HG03280 (cell line): ENCODE results near the gene ZEB2.
A peak's percentile ranks its signal among the peaks of the same experiment; 100 is the strongest.

ENCODE experiments used
- ATAC-seq: cut with Tn5 transposase; IDR thresholded peaks from one replicate; pipeline ENCODE4 v1.9.1; 2021; ENCODE audit warnings: mild to moderate bottlenecking, moderate library complexity; ENCODE audit not compliant: unreplicated experiment

Gene ZEB2

DNA sequence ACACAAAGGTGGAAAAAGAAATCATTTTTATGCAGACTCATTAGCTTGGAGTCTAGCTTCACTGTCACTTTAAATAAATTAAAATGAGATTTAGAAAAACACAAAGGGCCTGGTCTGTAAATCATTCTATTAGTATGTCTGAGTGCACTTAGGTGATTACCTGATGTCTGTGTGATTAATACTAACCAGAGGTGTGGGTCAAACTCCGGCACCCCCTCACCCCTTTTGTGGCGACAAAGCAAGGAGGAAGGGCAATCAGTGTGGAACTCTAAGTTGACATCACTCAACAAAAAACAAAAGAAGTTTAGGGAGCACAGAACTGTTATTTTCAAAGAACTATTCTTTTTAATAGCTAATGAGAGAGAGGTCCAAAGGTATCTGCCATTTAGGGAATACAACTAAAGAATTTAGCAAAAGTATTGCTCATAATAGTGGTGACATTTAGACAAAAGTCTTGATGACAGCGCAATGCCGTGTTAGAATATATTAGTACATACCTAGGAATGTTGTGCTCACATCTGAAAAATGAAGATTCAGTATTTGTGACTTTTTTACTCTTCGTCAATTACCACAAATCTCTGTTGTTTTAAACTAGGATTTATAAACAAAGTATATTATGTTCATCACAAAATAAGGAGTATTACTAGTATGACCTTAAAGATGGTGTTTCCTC is 66.3 kb downstream of the ZEB2 start:
- ATAC-seq = no peak

DNA sequence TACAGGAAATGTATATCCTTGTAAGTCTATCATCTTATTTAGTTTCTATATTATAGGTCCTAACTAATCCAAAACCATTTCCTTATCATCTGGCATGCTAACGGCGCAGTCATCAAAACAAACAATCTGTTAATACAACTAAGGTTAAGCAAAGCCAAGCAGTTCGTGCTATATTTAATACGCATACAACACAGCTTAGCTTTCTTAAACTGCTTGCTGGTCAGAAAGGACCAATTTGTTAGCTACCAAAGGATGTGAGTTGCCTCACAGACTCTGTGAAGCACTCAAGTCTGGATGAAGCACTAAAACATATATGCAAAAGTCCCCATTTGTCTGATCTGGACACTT is 67.0 kb downstream of the ZEB2 start:
- no peak for ATAC-seq

DNA sequence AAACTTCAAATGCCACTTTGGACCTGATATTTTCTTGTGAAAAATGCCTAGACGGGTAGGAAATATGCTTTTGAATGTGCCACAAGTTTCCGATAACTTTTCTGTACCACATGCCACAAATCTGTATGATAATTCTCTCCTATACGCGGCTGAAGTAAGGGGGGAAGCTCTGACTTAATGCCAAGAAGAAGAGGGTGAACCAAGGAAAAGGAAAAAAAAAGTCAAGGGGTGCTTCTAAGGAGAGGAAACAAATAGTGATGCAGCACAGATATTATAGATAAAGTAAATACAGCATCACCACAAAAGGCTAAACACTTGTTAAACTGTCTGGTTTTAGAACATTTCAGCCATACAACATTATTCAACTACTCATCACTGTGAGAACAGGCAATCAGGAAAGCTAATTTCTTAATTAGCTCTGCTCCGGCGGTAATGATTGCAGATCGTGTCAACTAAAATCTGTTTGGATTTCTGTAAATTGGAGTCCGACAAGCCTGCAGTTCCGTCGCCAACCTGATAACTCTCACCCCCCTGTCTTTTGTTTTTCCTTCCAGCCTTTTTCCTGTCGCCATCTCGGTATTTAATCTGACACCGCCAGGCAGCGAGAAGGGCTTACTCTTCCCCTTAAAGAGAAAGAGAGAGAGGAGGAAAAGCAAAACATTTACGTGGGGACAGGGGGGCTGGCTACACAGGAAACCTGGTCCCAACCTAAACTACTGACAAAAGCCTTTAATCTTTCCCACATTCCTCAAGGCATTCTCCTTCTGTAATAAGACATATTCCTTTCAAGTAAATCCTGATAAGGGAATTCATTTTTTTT is 67.5 kb downstream of the ZEB2 start:
- no peak for ATAC-seq

DNA sequence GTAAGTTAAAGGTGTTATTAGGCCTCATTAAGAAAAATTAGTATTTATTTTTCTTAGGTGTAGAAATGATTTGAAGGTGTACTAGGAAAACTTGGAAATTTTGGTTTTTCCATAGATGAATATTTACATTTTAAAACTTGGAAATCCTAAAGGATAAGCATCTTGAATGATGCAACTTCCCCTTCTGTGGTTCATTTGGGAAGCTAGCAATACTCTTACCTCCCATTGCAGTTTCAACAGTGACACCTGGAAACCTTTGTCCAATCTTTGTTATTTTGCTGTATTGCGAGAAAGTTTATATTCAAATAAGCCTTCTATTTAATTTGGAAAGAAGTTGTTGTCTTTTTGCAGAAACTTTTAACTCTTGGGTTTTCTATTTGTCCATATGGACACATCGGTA is 68.5 kb downstream of the ZEB2 start:
- ATAC-seq = no peak

DNA sequence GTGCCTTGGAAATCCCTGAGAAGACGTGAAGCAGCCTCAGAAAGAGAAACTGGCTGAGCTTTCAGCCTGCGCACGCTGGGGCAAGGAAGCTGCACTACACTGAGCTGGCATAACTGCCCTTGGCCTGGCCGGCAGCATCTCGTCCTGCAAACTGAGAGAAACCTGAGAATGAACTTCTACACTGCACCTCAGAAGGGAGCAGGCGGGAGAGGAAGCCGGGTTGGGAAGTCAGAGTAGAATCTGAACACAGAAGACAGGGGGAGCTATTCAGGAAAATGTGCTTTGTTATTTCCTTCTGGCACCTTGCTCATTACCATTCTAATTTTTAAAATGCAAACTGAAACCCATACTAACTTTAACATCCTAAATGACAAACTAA is 70.9 kb downstream of the ZEB2 start:
- peak; percentile 66 for ATAC-seq

DNA sequence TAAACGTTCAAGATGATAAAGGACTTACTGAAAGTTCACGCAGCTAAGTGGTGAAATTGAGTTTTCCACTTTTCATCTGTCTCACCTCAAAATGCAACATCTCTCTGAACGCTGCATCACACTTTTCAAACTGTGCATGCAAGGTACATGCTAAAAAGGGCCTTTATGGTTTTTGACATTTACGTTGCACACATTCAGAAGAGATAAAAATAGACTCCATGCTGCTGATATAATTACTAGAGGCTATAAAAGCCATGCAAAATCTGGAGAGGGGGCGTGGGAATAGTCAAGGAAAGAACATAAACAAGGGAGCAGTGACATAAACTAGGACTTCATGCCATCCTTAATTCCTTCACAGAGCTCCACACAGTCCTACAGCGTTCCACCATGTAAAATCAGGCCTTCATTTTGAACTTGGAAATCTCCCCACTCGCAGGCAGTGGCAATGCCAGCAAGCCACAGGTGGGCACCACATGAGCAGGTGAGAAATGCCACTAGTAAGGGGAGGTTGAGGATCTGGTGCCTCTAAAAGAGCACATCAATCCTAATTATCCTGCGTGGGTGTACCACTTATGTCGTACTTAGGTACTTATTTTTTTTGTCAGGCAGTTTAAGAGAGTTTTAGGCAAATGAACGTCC is 71.4 kb downstream of the ZEB2 start:
- no peak for ATAC-seq

DNA sequence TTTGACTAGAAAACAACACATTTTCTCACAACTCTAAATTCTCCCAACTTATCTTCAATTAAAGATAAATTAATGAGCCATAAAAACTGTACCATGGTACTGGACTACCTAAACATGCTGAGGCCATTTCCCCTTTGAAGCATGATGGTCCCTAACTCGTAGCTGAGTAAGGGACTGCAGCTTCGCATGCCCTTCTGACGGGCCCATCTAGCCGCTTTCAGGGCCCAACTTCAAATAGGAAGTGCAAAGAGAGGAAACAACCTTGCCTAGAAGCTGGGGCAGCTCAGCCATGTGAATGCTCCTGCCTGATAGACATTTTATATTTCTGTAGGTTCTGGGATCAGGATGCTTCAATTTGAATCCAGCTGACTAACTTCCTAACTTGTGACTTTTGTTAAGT is 72.4 kb downstream of the ZEB2 start:
- no peak for ATAC-seq

DNA sequence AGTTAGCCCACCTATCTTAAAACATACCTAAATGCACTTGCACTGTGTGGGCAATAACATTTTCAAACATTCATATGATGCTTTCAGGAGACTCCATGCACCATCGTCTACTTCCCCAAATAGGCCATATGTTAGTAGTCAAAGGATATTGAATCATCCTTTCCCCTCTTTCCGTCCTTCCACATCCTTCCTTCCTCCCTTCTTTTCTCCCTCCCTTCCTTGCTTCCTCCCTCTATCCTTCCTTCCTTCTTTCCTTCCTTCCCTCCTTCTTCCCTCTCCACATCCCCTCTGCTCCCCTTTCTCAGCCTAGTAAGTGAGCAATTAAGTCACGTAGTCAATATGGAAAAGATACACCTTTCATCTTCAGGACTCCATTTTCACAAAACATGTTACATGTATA is 73.8 kb downstream of the ZEB2 start:
- no peak for ATAC-seq

DNA sequence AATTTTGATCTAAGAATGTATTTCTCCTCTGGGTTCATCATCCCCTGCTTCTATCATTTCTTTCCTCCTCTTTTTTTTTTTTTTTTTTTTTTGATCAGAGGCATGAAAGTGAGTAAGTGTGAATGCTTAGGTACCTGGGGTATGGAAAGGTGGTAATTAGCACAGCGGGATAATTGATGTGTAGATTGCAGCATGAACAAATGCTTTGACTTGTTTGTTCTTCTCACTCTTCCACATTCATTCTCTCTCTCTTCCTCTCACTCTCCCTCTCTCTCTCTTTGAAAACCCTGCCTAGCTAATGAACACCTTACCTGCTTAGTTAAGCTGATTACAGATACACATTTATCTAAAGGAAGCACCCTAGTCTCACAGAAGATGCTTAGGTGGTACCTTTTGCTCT is 74.7 kb downstream of the ZEB2 start:
- no peak for ATAC-seq

DNA sequence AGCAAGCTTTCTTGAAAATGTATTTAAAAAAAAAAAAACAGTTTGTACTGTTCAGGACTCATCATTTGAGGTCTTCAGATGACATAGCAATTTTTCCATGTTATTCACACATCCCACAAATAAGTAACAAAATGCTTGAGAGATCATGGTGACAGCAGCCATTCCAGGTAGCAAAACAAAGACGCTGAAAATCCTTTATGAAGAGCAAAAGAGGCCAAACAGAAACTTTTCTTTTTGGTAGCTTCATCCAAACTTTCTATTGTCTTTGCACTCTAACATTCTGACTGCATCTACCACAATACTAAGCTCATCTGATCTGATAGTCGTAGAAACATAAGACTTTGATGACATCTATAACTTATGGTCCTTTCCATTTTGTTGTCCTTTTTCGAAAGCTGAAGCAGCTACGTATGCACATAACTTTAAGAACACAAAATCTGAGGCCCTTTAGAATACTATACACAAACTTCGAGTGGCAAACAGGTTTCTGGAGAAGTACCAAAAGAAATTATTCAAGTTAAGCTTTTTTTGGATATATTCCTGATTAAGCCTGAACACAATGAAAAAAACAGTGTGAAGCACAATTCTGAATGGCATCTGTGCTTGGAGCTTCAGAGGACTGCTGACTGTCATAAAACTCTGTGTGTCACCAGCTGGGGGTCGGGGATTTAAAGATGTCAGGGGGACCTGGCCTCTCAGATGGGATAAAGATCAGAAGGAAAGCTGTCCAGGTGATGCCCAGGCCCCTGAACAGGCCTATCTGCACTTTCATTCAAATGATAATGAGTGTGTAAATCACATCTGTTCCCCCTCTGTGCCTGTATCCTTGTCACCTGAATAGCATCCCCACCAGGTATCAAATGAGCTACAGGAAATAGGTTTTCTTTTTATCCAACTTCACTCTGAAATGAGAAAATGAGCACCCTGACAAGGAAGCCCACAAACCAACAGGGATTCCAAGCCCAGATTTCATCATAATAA is 75.8 kb downstream of the ZEB2 start:
- ATAC-seq = no peak

DNA sequence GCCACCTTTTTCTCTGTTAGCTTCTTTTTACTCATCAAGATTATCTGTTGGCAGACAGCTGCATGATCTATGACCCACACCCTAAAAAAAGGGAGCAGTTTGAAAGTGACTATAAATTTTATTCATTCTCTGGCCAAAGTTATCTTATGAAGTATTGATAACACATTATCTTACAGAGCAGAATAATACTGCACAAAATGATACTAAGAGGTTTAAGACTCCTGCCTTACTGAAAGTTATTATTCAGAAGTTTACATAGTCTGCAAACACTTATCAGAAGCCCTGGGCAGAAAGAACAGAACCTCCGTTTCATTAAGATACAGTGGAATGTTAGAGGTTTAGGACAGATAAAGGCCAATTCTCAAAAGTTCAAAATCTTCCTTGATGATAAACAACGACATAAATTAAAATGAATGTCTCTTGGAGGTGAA is 78.2 kb downstream of the ZEB2 start:
- ATAC-seq = no peak

DNA sequence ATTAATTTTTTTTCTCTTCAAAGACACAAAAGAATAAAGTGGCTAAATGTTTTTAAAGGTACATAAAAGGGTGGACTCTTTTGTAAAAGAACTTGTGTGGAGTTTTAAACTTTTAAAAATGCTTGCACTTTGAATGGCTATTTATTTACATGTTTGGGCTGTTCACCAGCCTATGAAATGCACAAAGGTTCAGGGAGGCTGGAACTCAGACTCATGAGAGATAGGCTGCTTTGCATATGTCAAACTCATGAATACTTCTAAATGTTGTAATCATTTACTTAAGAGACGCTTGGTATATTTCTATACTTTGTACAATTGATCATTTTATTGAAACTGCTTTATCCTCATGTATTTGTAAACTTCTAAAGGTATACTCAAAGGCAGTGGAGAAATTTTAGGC is 79.9 kb downstream of the ZEB2 start:
- no peak for ATAC-seq

DNA sequence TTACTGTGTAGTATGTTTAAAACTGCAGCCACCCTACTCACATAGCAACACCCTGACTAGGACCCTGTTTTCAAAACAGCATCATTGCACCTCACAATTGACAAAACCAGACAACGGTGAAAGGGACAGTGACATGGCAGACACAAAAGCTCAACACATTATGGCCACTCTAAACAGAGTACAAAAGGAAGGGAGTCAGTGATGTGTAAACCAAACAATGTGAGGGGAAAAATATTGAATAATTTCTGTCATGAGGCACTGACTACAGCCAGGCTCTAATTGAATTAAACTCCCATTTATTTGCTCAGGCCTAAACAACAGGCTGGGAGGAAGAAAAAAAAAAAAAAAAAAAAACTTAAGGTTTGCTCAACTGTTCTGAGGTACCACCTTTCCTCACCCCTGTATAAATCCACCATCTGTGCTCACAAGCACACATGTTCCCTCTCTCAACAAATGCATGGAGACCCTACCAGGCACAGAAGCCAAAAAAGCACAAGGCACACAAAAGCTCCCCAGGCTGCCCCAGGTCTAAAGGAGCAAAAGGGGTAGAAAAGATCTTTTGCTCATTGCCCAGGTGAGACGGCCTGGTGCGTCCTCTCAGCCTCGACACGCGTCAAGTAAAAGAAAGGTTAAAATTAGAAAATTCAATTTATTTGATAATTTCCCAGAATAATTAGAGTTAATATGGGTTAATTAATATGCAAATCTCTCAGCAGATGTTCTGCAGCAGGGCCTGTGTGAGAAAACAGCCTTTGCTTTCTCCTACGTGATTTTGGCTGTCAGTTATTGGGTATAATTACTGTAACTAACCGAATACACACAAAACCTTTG is 80.9 kb downstream of the ZEB2 start:
- ATAC-seq = no peak

DNA sequence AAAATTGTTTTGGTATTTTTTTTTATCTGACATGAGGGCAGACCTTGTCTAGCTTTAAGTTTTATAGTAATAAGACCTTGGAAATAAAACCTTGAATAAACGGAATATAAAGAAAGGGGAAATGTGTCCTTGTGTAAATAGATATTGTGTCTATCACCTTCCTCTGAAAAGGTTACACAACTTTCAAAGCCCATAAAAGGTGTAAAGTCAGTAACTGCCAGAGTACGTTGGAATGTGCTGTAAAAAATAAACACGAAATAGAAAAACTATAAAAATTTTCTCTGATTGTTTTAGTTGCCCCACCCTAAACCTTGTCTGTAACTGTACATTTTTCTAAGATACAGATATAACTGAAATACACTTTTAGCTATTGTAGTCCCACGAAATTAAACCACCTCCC is 82.3 kb downstream of the ZEB2 start:
- no peak for ATAC-seq

DNA sequence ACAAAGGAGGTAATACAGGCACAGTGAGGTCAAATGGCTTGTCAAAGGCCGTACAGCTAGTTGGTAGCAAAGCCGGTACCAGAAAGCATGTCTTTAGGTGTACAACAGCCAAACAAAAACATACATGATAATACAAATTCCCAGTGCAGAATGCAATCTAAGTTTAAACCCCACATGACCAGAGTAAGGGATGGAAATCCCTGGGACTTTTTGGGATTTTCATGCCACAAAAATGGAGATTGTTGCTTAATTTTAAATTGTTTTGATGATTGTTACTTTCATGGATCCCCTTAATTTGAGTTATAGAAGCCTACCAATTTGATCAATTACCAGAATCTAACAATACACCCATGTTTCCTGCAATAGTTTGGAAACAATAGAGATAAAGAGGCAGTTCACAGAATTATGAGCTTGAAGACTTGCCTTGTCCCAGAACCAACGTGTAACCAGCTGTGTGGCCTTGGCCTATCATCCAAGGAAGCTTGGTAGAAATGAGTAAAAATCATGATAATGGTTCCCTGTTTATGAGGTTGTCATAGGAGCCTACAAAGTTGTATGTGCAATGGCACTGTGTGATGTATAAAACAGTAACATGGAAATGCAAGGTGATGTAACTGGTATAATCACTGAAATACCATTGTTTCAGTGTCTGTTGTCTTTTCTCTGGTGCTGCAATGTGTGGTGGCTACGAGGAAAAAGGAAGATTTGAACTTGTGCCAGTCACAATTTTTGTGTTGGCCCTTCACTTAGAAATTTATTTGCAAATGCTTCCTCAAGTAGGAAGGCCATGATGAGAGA is 85.3 kb downstream of the ZEB2 start:
- no peak for ATAC-seq

DNA sequence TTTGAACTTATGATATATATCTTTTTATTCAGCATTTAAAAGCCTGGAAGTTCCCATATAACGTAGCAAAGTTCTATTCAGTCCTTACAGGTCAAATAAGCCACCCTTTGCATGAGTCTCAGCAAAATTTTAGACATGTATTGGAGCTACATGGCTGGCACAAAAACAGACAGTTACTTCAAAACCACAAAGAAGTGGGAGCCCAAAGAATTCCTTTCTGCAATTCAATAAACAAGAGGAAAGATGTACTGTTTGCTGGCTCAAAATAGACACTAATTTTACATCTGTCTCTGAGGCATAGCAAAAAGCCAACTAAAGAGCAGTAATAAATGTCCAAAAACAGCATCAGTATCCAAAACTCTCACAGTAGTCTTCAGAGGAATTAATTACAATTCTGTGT is 87.0 kb downstream of the ZEB2 start:
- ATAC-seq = no peak

DNA sequence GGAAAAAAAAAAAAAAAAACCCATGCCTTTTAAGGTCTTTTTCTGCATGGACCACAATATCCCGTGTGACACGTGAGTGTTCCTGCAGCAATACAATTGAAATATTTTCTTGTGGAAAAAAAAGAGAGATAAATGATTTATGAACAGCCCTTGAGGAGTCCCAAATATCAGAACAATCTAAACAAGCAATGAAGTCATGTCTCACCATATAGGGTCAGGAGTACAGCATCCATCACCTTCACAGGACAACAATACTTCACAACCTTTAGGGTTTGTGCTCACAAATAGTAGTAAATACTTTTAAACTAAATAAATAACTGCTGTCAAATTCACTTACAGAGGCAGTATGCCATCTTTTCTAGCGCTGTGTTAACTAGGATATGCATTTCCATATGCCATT is 87.9 kb downstream of the ZEB2 start:
- no peak for ATAC-seq

DNA sequence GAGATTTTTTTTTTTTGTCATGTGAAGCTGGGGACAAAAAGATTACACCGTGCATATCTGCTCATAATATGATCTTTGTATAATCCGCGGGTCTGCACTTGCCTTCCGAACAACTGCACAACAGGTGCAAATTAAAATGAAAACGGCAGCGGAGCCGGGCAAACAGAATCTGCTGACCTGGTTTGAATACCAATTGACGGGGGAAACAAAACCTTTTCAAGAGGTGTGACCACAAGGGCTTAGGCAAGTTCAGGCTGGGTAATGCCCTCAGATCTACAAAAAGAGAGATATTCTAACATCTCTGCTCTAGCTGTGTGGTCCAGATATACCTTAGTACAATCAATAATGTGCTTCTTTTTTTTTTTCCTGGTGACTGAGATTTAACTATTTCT is 88.5 kb downstream of the ZEB2 start:
- ATAC-seq = no peak

DNA sequence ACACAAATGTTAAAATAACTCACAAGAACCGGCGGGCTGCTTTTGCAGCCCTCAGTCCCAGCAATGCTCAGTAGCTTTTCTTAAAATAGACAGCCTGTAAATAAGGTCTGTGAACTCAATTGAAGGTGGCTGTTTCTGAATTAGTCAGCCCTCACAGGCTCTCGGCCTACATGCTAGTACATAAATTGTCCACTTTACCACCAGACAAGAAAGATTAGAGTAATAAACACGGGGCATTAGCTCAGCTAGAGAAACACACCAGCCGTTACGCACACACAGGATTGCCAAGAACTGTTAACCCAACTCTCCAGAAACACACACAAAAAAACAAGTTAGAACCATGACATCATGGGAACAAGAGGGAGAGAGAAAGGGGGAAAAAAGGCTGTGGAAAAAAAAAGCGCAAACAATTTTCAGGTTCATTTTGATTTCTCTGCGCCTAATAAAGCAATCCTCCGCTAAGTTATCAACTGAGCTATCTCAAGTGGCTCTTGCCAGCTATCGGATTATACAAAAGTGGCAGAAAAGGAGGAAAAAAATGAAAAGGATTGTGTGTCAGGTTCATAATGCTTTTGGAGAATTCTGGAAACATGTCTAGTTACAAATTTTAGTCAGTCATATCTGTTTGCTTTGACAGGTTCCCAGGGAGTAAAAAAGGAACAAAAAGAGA is 89.1 kb downstream of the ZEB2 start:
- peak; percentile 96 for ATAC-seq
